ENCODE measurements around the gene HBZ.
"Not testable (repeated sequence)": the region's sequence is repeated elsewhere in the genome, so short reads cannot be mapped to it uniquely, and the experiment has no call there.

GRCh38 chr16:176006-176405 is 23.6 kb downstream of the HBZ start:
- not testable (repeated sequence) for TF ChIP-seq CTCF, POLR2A (IDR thresholded peaks at IDR 0.05)
